ENCODE results near the gene OPCML. TPM values are rescaled to one million over a fixed set of nuclear protein-coding genes. Genes with fewer than 3 reads are reported as not detected.

The OPCML gene
- polyA plus RNA-seq, 1 donor from 2014 or later = 11.6 TPM

- no peaks in the 10 kb centered on the region for H3K27me3 ChIP-seq (ENCODE audit: insufficient read depth, low read depth, low read length)
- no peak overlapping the region for H3K9ac ChIP-seq (ENCODE audit: low read length)
- H2AFZ ChIP-seq (ENCODE audit: low read depth, low read length) = no peak overlapping the region
- H3K9me2 ChIP-seq (ENCODE audit: insufficient read depth, low read length) = no peaks in the 10 kb centered on the region
- H3K4me3 ChIP-seq (ENCODE audit: low read length) = no peak overlapping the region
- no peaks in the 10 kb centered on the region for H3K36me3 ChIP-seq (ENCODE audit: insufficient read depth, low read length)
- H4K20me1 ChIP-seq (ENCODE audit: insufficient read depth) = no peaks in the 10 kb centered on the region
- H3K27ac ChIP-seq (ENCODE audit: low read length) = no peak overlapping the region
- H3K9me3 ChIP-seq (ENCODE audit: low read length) = no peaks in the 10 kb centered on the region
- TF ChIP-seq EZH2 (IDR thresholded peaks at IDR 0.05; ENCODE audit: borderline replicate concordance, insufficient read depth, low read length, poor library complexity, severe bottlenecking) = no peak
- TF ChIP-seq CTCF (IDR thresholded peaks at IDR 0.05; ENCODE audit: poor library complexity, severe bottlenecking) = no peak
- no peak for TF ChIP-seq POLR2AphosphoS5 (IDR thresholded peaks at IDR 0.05)
- TF ChIP-seq MXI1 (conservative IDR thresholded peaks at IDR 0.05; ENCODE audit: poor library complexity, severe bottlenecking) = no peak
- no peak for TF ChIP-seq SMC3 (conservative IDR thresholded peaks at IDR 0.05; ENCODE audit: poor library complexity)
- no peak for TF ChIP-seq TAF1 (IDR thresholded peaks at IDR 0.05; ENCODE audit: low read depth)
- no peak for TF ChIP-seq EP300 (conservative IDR thresholded peaks at IDR 0.05; ENCODE audit: poor library complexity, severe bottlenecking)
- TF ChIP-seq RAD21 (conservative IDR thresholded peaks at IDR 0.05) = no peak
- TF ChIP-seq REST (IDR thresholded peaks at IDR 0.05; ENCODE audit: borderline replicate concordance) = no peak
- H3K79me2 ChIP-seq (replicated peaks; ENCODE audit: insufficient read depth, low read length) = no peaks in the 10 kb centered on the region
- H3F3A ChIP-seq (ENCODE audit: insufficient read depth, low read length, poor library complexity, severe bottlenecking) = no peaks in the 10 kb centered on the region
- H3K4me2 ChIP-seq (ENCODE audit: low read length) = no peak overlapping the region
Measured at GRCh38 chr11:132712466-132712865, 819.8 kb downstream of the OPCML start.

- H3F3A ChIP-seq (ENCODE audit: insufficient read depth, low read length, poor library complexity, severe bottlenecking) = no peaks in the 10 kb centered on the region
- no peak overlapping the region for H3K4me3 ChIP-seq (ENCODE audit: low read length)
- no peaks in the 10 kb centered on the region for H3K9me3 ChIP-seq (ENCODE audit: low read length)
- H3K27me3 ChIP-seq (ENCODE audit: insufficient read depth, low read depth, low read length) = no peaks in the 10 kb centered on the region
- no peaks in the 10 kb centered on the region for H3K36me3 ChIP-seq (ENCODE audit: insufficient read depth, low read length)
- no peak overlapping the region for H3K4me2 ChIP-seq (ENCODE audit: low read length)
- no peak overlapping the region for H3K27ac ChIP-seq (ENCODE audit: low read length)
- H3K9me2 ChIP-seq (ENCODE audit: insufficient read depth, low read length) = no peaks in the 10 kb centered on the region
- no peak overlapping the region for H2AFZ ChIP-seq (ENCODE audit: low read depth, low read length)
- no peaks in the 10 kb centered on the region for H3K79me2 ChIP-seq (replicated peaks; ENCODE audit: insufficient read depth, low read length)
- no peak for TF ChIP-seq EP300 (conservative IDR thresholded peaks at IDR 0.05; ENCODE audit: poor library complexity, severe bottlenecking)
- H4K20me1 ChIP-seq (ENCODE audit: insufficient read depth) = no peaks in the 10 kb centered on the region
- H3K9ac ChIP-seq (ENCODE audit: low read length) = no peak overlapping the region
Measured at GRCh38 chr11:132704781-132705375, 827.4 kb downstream of the OPCML start.
